Fibroblast of the aortic adventitia (primary cell): ENCODE results near the gene UPK1A. TPM values are rescaled to one million over a fixed set of nuclear protein-coding genes. Genes with fewer than 3 reads are reported as not detected.

ENCODE experiments used
- DNase-seq: peaks from one replicate; pipeline ENCODE4 v3.0.0-alpha.2; 2010; ENCODE audit warnings: low read depth
- H3K4me3 ChIP-seq: 2 replicates; pipeline ENCODE4 v1.5.1; 2011; ENCODE audit warnings: low read depth, mild to moderate bottlenecking, control low read depth, low read length, moderate library complexity
- total RNA-seq: library from RNA; depleted of rRNA; stranded (reverse); fragments of >200 nt; gene quantifications from 2 replicates; pipeline ENCODE4 v1.2.3, GENCODE V29; 2012; ENCODE audit warnings: low replicate concordance
- TF ChIP-seq, protein P1 (sequence below): IDR thresholded peaks from 2 replicates; pipeline ENCODE4 v1.5.1; 2011; ENCODE audit warnings: mild to moderate bottlenecking, low read length, control low read depth, inconsistent platforms; ENCODE audit not compliant: insufficient read depth

The UPK1A gene
- total RNA-seq, 1 donor, result not detected

DNA sequence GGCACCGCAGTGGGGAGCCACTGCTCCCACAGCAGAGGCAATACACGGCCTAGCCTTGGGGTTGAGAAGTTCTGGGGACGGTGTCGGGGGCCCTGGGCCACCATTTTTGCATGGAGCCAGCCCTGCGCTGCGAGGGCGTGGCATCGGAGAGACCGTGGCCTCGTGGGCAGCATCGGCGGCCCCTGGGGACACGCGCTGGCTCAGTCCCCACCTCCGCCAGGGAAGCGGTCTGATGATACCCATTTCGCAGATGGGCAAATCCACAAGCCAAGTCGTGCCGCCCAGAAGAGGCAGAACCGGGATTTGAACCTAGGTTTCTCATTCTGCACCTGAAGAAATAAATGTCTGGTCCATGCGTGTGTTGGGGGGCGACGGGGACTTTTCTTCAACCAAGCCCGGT lies 1.2 kb upstream of the UPK1A start:
- no peak overlapping the region for H3K4me3 ChIP-seq
- no peak for DNase-seq
- TF ChIP-seq, protein P1, sequence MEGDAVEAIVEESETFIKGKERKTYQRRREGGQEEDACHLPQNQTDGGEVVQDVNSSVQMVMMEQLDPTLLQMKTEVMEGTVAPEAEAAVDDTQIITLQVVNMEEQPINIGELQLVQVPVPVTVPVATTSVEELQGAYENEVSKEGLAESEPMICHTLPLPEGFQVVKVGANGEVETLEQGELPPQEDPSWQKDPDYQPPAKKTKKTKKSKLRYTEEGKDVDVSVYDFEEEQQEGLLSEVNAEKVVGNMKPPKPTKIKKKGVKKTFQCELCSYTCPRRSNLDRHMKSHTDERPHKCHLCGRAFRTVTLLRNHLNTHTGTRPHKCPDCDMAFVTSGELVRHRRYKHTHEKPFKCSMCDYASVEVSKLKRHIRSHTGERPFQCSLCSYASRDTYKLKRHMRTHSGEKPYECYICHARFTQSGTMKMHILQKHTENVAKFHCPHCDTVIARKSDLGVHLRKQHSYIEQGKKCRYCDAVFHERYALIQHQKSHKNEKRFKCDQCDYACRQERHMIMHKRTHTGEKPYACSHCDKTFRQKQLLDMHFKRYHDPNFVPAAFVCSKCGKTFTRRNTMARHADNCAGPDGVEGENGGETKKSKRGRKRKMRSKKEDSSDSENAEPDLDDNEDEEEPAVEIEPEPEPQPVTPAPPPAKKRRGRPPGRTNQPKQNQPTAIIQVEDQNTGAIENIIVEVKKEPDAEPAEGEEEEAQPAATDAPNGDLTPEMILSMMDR, result no peak

DNA sequence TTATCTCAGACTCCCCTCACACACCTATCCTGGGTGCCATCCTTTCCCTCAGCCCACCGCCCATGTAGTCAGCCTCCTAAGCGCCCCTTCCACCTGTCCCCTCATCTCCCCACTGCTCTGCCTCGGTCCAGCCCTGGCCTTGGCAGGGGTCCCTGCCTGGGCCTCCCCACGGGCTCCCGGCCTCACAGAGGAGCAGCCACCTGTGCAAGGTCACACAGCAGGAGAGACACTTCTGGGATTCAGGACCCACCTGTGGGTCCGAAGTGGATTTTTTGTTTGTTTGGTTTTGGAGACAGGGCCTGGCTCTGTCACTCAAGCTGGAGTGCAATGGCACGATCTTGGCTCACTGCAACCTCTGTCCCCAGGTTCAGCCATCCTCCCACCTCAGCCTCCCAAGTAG lies 713 bp upstream of the UPK1A start:
- H3K4me3 ChIP-seq, result no peak overlapping the region
- TF ChIP-seq, protein P1, result no peak
- no peak for DNase-seq

DNA sequence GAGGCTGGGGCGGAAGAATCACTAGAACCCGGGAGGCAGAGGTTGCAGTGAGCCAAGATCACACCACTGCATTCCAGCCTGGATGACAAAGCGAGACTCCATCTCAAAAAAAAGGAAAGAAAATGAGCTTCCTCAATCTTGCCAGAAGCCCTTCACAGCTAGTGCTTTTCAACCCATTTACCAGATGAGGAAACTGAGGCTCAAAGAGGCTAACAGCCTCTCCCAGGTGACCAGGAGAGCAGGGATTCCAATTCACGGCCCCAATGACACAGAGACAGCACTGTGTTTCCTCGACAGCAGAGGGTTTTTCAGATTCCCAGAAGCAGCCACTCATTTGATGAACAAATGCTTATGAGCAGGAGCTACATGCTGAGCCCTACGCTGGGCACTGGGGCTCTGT lies 3.2 kb downstream of the UPK1A start:
- no peak overlapping the region for H3K4me3 ChIP-seq
- no peak for DNase-seq
- TF ChIP-seq, protein P1, result no peak

DNA sequence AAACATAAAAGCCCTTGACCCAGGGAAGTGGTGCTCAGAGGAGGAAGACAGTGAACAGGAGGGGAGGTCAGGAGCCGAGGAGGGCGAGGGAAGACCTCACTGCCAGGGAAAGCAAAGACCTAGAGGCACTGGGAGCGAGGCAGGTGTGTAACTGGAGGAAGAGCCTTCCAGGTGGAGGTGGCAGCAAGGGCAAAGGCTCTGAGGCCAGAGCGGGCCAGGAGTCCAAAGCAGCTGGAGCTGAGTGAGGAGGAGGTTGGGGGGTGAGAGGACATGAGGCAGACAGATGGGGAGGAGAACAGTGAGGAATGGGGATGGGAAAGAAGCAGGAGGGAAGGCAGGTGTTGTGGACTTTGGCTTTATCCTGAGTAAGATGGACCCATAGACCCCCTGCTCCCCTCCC lies 3.7 kb downstream of the UPK1A start:
- no peak for DNase-seq
- TF ChIP-seq, protein P1, result no peak
- no peak overlapping the region for H3K4me3 ChIP-seq

DNA sequence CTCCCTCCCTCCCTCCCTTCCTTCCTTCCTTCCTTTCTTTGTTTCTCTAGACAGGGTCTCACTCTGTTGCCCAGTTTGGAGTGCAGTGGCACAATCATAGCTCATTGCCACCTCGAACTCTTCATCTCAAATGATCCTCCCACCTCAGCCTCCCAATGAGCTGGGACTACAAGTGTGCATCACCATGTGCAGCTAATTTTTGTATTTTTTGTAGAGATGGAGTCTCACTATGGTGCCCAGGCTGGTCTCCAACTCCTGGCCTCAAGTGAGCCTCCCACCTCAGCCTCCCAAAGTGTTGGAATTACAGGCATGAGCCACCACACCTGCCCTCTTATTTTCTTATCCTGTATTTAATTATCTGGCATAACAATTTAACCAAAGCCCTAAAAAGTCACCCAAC lies 4.4 kb downstream of the UPK1A start:
- no peak overlapping the region for H3K4me3 ChIP-seq
- TF ChIP-seq, protein P1, result no peak
- no peak for DNase-seq

DNA sequence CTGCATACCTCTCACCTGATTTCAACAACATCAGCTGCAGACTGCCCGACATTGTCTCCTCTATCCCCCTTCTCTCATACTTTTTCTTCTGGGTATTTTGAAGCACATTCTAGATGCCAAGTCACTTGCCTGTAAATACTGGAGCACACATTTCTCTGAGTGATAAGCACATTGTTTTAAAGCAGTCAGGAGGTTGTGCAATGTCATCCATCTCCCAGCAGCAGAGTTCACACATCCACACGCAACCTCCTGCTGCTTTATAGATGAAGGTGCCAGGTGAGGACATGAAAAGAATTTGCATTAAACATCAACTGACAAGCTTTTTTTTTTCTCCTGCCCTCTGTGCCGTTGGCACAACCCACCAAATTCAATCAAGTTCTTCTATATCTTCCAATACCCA lies 5.5 kb downstream of the UPK1A start:
- TF ChIP-seq, protein P1, result no peak
- peak; percentile 47 for DNase-seq
- H3K4me3 ChIP-seq, result no peak overlapping the region

DNA sequence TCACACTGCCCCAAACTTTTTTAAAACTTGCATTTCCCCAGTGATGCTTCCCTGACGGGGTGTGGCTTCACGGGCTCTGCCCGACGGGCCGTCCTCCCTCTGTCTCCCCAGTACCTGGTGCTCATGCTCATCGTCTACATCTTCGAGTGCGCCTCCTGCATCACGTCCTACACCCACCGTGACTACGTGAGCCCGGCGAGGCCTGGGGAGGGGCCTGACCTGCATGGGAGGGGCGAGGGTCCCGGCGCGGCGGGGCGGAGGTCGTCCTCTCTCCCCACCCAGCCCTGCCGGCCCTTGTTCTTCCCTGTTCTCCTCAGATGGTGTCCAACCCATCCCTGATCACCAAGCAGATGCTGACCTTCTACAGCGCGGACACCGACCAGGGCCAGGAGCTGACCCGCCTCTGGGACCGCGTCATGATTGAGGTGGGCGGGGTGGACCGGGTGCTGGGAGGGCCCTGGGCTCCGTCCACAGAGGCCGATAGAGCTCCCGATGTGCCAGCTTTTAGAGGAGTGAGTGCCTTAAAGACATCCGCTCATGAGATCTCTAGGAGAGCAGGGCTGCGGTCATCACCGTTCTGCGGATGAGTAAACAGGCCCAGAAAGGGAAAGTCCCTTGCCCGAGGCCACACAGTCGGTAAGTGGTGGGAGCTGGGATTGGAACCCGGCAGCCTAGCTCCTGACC lies 6.9 kb downstream of the UPK1A start:
- peak overlapping the region; percentile 53 for H3K4me3 ChIP-seq
- TF ChIP-seq, protein P1, result no peak
- peak; percentile 48 for DNase-seq
